Measurements from ENCODE around the gene KLHL33.

DNA sequence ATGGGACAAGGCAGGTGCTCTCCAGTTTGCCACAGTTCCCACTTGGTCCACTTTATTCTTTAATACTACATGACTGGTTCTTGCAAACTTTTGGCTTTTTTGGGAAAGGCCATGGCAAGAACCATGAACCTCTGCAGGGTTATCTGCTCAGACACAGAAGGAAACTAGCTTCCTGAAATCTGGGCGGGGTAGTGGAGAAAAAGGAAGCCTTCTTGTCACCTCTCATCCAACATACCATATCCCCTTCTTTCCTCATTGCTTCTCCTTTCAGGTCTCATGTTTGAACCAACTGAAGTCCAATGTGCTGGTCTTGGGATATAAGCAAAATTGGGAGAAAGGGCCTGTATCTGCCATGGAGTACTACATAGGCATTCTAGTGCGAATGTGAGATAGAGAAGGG, 5.5 kb upstream of the KLHL33 start:
- no peak for TF ChIP-seq POLR2A (IDR thresholded peaks at IDR 0.05)
- TF ChIP-seq, protein P1, sequence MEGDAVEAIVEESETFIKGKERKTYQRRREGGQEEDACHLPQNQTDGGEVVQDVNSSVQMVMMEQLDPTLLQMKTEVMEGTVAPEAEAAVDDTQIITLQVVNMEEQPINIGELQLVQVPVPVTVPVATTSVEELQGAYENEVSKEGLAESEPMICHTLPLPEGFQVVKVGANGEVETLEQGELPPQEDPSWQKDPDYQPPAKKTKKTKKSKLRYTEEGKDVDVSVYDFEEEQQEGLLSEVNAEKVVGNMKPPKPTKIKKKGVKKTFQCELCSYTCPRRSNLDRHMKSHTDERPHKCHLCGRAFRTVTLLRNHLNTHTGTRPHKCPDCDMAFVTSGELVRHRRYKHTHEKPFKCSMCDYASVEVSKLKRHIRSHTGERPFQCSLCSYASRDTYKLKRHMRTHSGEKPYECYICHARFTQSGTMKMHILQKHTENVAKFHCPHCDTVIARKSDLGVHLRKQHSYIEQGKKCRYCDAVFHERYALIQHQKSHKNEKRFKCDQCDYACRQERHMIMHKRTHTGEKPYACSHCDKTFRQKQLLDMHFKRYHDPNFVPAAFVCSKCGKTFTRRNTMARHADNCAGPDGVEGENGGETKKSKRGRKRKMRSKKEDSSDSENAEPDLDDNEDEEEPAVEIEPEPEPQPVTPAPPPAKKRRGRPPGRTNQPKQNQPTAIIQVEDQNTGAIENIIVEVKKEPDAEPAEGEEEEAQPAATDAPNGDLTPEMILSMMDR (IDR thresholded peaks at IDR 0.05): no peak
